Measurements from ENCODE around the gene FILIP1L. TPM values are rescaled to one million over a fixed set of nuclear protein-coding genes. Genes with fewer than 3 reads are reported as not detected.
A peak's percentile ranks its signal among the peaks of the same experiment; 100 is the strongest.
"Not testable (repeated sequence)": the region's sequence is repeated elsewhere in the genome, so short reads cannot be mapped to it uniquely, and the experiment has no call there.

Gene FILIP1L
- total and polyA plus RNA-seq, 2 of the 13 experiments (the other 11 are each of a cell fraction or from before 2014, with no cell fraction given) = 8.1 to 187 TPM

GRCh38 chr3:100053951-100054620 lies 60.2 kb downstream of the FILIP1L start:
- TF ChIP-seq TEAD2 (CRISPR knock-in tag; IDR thresholded peaks at IDR 0.05) = no peak
- TF ChIP-seq ZFP36 (IDR thresholded peaks at IDR 0.05; ENCODE audit: borderline replicate concordance, low read depth, low read length, partially characterized antibody) = no peak
- TF ChIP-seq KAT7 (CRISPR knock-in tag; IDR thresholded peaks at IDR 0.05; ENCODE audit: borderline replicate concordance) = no peak
- TF ChIP-seq TOE1 (CRISPR knock-in tag; IDR thresholded peaks at IDR 0.05) = no peak
- TF ChIP-seq SP1 (IDR thresholded peaks at IDR 0.05) = no peak
- TF ChIP-seq SP1 (CRISPR knock-in tag; IDR thresholded peaks at IDR 0.05) = no peak
- TF ChIP-seq ZNF446 (CRISPR knock-in tag; IDR thresholded peaks at IDR 0.05) = no peak
- TF ChIP-seq ZNF841 (CRISPR knock-in tag; IDR thresholded peaks at IDR 0.05; ENCODE audit: borderline replicate concordance) = no peak
- TF ChIP-seq, protein P1, sequence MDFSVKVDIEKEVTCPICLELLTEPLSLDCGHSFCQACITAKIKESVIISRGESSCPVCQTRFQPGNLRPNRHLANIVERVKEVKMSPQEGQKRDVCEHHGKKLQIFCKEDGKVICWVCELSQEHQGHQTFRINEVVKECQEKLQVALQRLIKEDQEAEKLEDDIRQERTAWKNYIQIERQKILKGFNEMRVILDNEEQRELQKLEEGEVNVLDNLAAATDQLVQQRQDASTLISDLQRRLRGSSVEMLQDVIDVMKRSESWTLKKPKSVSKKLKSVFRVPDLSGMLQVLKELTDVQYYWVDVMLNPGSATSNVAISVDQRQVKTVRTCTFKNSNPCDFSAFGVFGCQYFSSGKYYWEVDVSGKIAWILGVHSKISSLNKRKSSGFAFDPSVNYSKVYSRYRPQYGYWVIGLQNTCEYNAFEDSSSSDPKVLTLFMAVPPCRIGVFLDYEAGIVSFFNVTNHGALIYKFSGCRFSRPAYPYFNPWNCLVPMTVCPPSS (IDR thresholded peaks at IDR 0.05) = no peak
- Histone ChIP-seq H3K36me3 (replicated peaks in 1 of 2; ENCODE audit: control insufficient read depth in 1 of 2, insufficient read depth in 2 of 2, low read length in 2 of 2) (no peaks in the 10 kb centered on the region; a peak in 1 of 5 replicates), H3K4me3 (replicated peaks in 1 of 3; ENCODE audit: insufficient read depth in 1 of 3, low read depth in 2 of 3, low read length in 3 of 3) (no peak overlapping the region), H3K9ac (ENCODE audit: insufficient read depth, low read depth, low read length) (no peak overlapping the region), H3K27me3 (ENCODE audit: control insufficient read depth in 1 of 2, insufficient read depth in 2 of 2, low read length in 2 of 2) (no peaks in the 10 kb centered on the region), H3K79me2 (ENCODE audit: insufficient read depth, low read length) (no peaks in the 10 kb centered on the region), H3K27ac (ENCODE audit: extremely low read length, insufficient read depth, low read length) (no peak overlapping the region), H3K9me3 (ENCODE audit: low read length) (no peaks in the 10 kb centered on the region), H3K4me1 (ENCODE audit: insufficient read depth, low read length) (peaks cover 37% of the 10 kb centered on the region), H4K20me1 (ENCODE audit: insufficient read depth, low read length) (no peaks in the 10 kb centered on the region), H3K4me2 (ENCODE audit: low read depth, low read length) (no peak overlapping the region), H2AFZ (ENCODE audit: low read length) (no peak overlapping the region)
- CTCF ChIA-PET (ENCODE audit: low intra/inter-chr PET ratio, low total read pairs) = no interaction called here
- FAIRE-seq = no peak
- 93% methylated on average over 6 of the region's 6 CpGs for WGBS (ENCODE audit: low lambda C conversion rate)
- in situ Hi-C loops (cut with HindIII; ENCODE audit: extremely low pct_ligation_motif_present, low pct_unique_long_range_greater_than_20kb) (no loop called here), intact Hi-C loops (cut with micrococcal nuclease; ENCODE audit: unreplicated experiment) (no loop called here)
- POLR2A ChIA-PET = interaction anchor here (0.7 kb wide), 1 partner anchor 22 kb away, joined by 3 read pairs; no protein-coding TSS in a partner anchor
- DNase-seq (ENCODE audit: low spot score) = peak; percentile 9
- no peak for ATAC-seq
- no TSS peak for BruUV-seq (replicated peaks)

DNA sequence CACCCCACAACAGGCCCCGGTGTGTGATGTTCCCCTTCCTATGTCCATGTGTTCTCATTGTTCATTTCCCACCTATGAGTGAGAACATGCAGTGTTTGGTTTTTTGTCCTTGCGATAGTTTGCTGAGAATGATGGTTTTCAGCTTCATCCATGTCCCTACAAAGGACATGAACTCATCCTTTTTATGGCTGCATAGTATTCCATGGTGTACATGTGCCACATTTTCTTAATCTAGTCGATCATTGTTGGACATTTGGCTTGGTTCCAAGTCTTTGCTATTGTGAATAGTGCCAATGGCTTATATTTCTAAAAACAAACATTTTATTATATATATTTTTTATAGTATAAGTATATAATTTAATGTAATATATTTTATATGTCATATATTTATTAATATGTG lies 62.8 kb downstream of the FILIP1L start:
- WGBS (ENCODE audit: low lambda C conversion rate) = 89% methylated on average over 3 of the region's 3 CpGs
- H3K9me3 ChIP-seq (ENCODE audit: low read length); intact Hi-C loops (cut with micrococcal nuclease; ENCODE audit: unreplicated experiment); POLR2A ChIA-PET; H3K4me2 ChIP-seq (ENCODE audit: low read depth, low read length); H3K9ac ChIP-seq (ENCODE audit: insufficient read depth, low read depth, low read length); H3K27me3 ChIP-seq (ENCODE audit: control insufficient read depth in 1 of 2, insufficient read depth in 2 of 2, low read length in 2 of 2); H3K4me3 ChIP-seq (replicated peaks in 1 of 3; ENCODE audit: insufficient read depth in 1 of 3, low read depth in 2 of 3, low read length in 3 of 3); ATAC-seq; BruUV-seq (replicated peaks); DNase-seq (ENCODE audit: low spot score); H3K79me2 ChIP-seq (ENCODE audit: insufficient read depth, low read length); in situ Hi-C loops (cut with HindIII; ENCODE audit: extremely low pct_ligation_motif_present, low pct_unique_long_range_greater_than_20kb); CTCF ChIA-PET (ENCODE audit: low intra/inter-chr PET ratio, low total read pairs); FAIRE-seq; H2AFZ ChIP-seq (ENCODE audit: low read length); H4K20me1 ChIP-seq (ENCODE audit: insufficient read depth, low read length); H3K36me3 ChIP-seq (replicated peaks in 1 of 2; ENCODE audit: control insufficient read depth in 1 of 2, insufficient read depth in 2 of 2, low read length in 2 of 2); H3K27ac ChIP-seq (ENCODE audit: extremely low read length, insufficient read depth, low read length): not testable (repeated sequence)
- H3K4me1 ChIP-seq (ENCODE audit: insufficient read depth, low read length) = peaks cover 39% of the 10 kb centered on the region

Data from HepG2 (cell line).